ENCODE data around the gene FAM53B. TPM values are rescaled to one million over a fixed set of nuclear protein-coding genes. Genes with fewer than 3 reads are reported as not detected.
A peak's percentile ranks its signal among the peaks of the same experiment; 100 is the strongest.

FAM53B gene
- polyA plus RNA-seq, 6 donors from 2014 or later: 19.6 to 141 (median 31.5) TPM

GRCh38 chr10:124643330-124644009, 100.7 kb downstream of the FAM53B start:
- ATAC-seq (ENCODE audit: low read depth in 2 of 2): no peak
- H3K27ac Mint-ChIP-seq: peak overlapping the region; percentile 74 to 99 (median 97)
- H3K36me3 Mint-ChIP-seq: no peaks in the 10 kb centered on the region
- DNase-seq: no peak
- H3K4me3 Mint-ChIP-seq: peak overlapping the region; percentile 15 to 86 (median 72)
- H3K27me3 Mint-ChIP-seq: no peaks in the 10 kb centered on the region
- no peaks in the 10 kb centered on the region for H3K9me3 Mint-ChIP-seq
- peaks cover 74 to 100% (median 98%) of the 10 kb centered on the region in 3 donors for H3K4me1 Mint-ChIP-seq

- Mint-ChIP-seq H3K27me3 (no peaks in the 10 kb centered on the region), H3K9me3 (no peaks in the 10 kb centered on the region), H3K27ac (peak overlapping the region; percentile 97 to 99 (median 99)), H3K4me1 (peaks cover 74 to 100% (median 98%) of the 10 kb centered on the region in 3 donors), H3K4me3 (peak overlapping the region; percentile 53 to 86 (median 83)), H3K36me3 (no peaks in the 10 kb centered on the region)
- no peak for DNase-seq
- no peak for ATAC-seq (ENCODE audit: low read depth in 2 of 2)
Observed at GRCh38 chr10:124642088-124642710, 102.0 kb downstream of the FAM53B start.

- Mint-ChIP-seq H3K36me3 (no peaks in the 10 kb centered on the region), H3K9me3 (no peaks in the 10 kb centered on the region), H3K27me3 (no peaks in the 10 kb centered on the region), H3K4me1 (peaks cover 76 to 100% (median 98%) of the 10 kb centered on the region in 3 donors), H3K4me3 (peak overlapping the region; percentile 69 to 90 (median 84)), H3K27ac (peak overlapping the region; percentile 97 to 99 (median 99))
- DNase-seq (peak; percentile 69), ATAC-seq (ENCODE audit: low read depth in 2 of 2) (peak; percentile 74 to 75)
Observed at GRCh38 chr10:124641282-124642087, 102.7 kb downstream of the FAM53B start.

- peaks cover 0 to 5% of the 10 kb centered on the region in 2 donors for H3K36me3 Mint-ChIP-seq
- peak; percentile 37 to 51 for ATAC-seq (ENCODE audit: low read depth in 2 of 2)
- peak overlapping the region; percentile 97 to 99 (median 99) for H3K27ac Mint-ChIP-seq
- H3K4me3 Mint-ChIP-seq: peak overlapping the region; percentile 69 to 90 (median 84)
- peak; percentile 52 for DNase-seq
- H3K4me1 Mint-ChIP-seq: peaks cover 76 to 100% (median 97%) of the 10 kb centered on the region in 3 donors
- H3K27me3 Mint-ChIP-seq: no peaks in the 10 kb centered on the region
- H3K9me3 Mint-ChIP-seq: no peaks in the 10 kb centered on the region
Observed at GRCh38 chr10:124640538-124641231, 103.5 kb downstream of the FAM53B start.

GRCh38 chr10:124640056-124640455, 104.1 kb downstream of the FAM53B start:
- H3K27ac Mint-ChIP-seq: peak overlapping the region; percentile 96 to 99 (median 98)
- H3K4me1 Mint-ChIP-seq: peaks cover 75 to 99% (median 98%) of the 10 kb centered on the region in 3 donors
- no peak for DNase-seq
- no peaks in the 10 kb centered on the region for H3K27me3 Mint-ChIP-seq
- H3K9me3 Mint-ChIP-seq: no peaks in the 10 kb centered on the region
- H3K4me3 Mint-ChIP-seq: peak overlapping the region in 7 of 8 donors; percentile 69 to 90 (median 83)
- no peak for ATAC-seq (ENCODE audit: low read depth in 2 of 2)
- H3K36me3 Mint-ChIP-seq: peaks cover 0 to 10% of the 10 kb centered on the region in 2 donors

GRCh38 chr10:124639646-124640045, 104.5 kb downstream of the FAM53B start:
- DNase-seq: no peak
- peak overlapping the region; percentile 4 to 84 (median 71) for H3K4me3 Mint-ChIP-seq
- peaks cover 0 to 12% of the 10 kb centered on the region in 2 donors for H3K36me3 Mint-ChIP-seq
- ATAC-seq (ENCODE audit: low read depth in 2 of 2): no peak
- H3K4me1 Mint-ChIP-seq: peaks cover 75 to 98% (median 97%) of the 10 kb centered on the region in 3 donors
- H3K27ac Mint-ChIP-seq: peak overlapping the region; percentile 96 to 99 (median 97)
- no peaks in the 10 kb centered on the region for H3K27me3 Mint-ChIP-seq
- peaks cover 0 to under 1% (median 0%) of the 10 kb centered on the region in 7 donors for H3K9me3 Mint-ChIP-seq

GRCh38 chr10:124639206-124639605, 105.0 kb downstream of the FAM53B start:
- H3K9me3 Mint-ChIP-seq: peaks cover 0 to 2% (median 0%) of the 10 kb centered on the region in 7 donors
- DNase-seq (no peak), ATAC-seq (ENCODE audit: low read depth in 2 of 2) (no peak)
- H3K4me1 Mint-ChIP-seq: peaks cover 75 to 98% (median 96%) of the 10 kb centered on the region in 3 donors
- peak overlapping the region in 7 of 8 donors; percentile 9 to 92 (median 52) for H3K4me3 Mint-ChIP-seq
- H3K36me3 Mint-ChIP-seq: peaks cover 0 to 16% of the 10 kb centered on the region in 2 donors
- no peaks in the 10 kb centered on the region for H3K27me3 Mint-ChIP-seq
- H3K27ac Mint-ChIP-seq: peak overlapping the region; percentile 96 to 99 (median 98)

- DNase-seq (no peak), ATAC-seq (ENCODE audit: low read depth in 2 of 2) (no peak)
- Mint-ChIP-seq H3K9me3 (peaks cover 0 to 6% (median 2%) of the 10 kb centered on the region in 7 donors), H3K27ac (peak overlapping the region; percentile 97 to 99 (median 98)), H3K36me3 (peaks cover 0 to 27% of the 10 kb centered on the region in 2 donors), H3K4me3 (peak overlapping the region; percentile 48 to 92 (median 79)), H3K4me1 (peaks cover 69 to 98% (median 94%) of the 10 kb centered on the region in 3 donors), H3K27me3 (no peaks in the 10 kb centered on the region)
Observed at GRCh38 chr10:124637746-124638145, 106.4 kb downstream of the FAM53B start.

GRCh38 chr10:124637091-124637700, 107.0 kb downstream of the FAM53B start:
- no peak for ATAC-seq (ENCODE audit: low read depth in 2 of 2)
- no peak for DNase-seq
- no peaks in the 10 kb centered on the region for H3K27me3 Mint-ChIP-seq
- H3K4me3 Mint-ChIP-seq: peak overlapping the region; percentile 57 to 92 (median 82)
- H3K4me1 Mint-ChIP-seq: peaks cover 70 to 98% (median 94%) of the 10 kb centered on the region in 3 donors
- peak overlapping the region; percentile 97 to 99 (median 98) for H3K27ac Mint-ChIP-seq
- peaks cover 0 to 6% (median 2%) of the 10 kb centered on the region in 7 donors for H3K9me3 Mint-ChIP-seq
- H3K36me3 Mint-ChIP-seq: peaks cover 0 to 27% of the 10 kb centered on the region in 2 donors

- ATAC-seq (ENCODE audit: low read depth in 2 of 2) (peak; percentile 40 to 47), DNase-seq (peak; percentile 57)
- Mint-ChIP-seq H3K27me3 (no peaks in the 10 kb centered on the region), H3K27ac (peak overlapping the region; percentile 63 to 99 (median 97)), H3K9me3 (peaks cover 0 to 8% (median 2%) of the 10 kb centered on the region in 7 donors), H3K4me3 (peak overlapping the region; percentile 57 to 92 (median 82)), H3K36me3 (peaks cover 0 to 27% of the 10 kb centered on the region in 2 donors), H3K4me1 (peaks cover 66 to 98% (median 94%) of the 10 kb centered on the region in 3 donors)
Observed at GRCh38 chr10:124636271-124636995, 107.7 kb downstream of the FAM53B start.

- ATAC-seq (ENCODE audit: low read depth in 2 of 2): no peak
- no peaks in the 10 kb centered on the region for H3K27me3 Mint-ChIP-seq
- H3K9me3 Mint-ChIP-seq: peaks cover 0 to 8% (median 2%) of the 10 kb centered on the region in 7 donors
- H3K4me1 Mint-ChIP-seq: peaks cover 68 to 98% (median 91%) of the 10 kb centered on the region in 3 donors
- H3K4me3 Mint-ChIP-seq: peak overlapping the region in 7 of 8 donors; percentile 13 to 70 (median 37)
- H3K27ac Mint-ChIP-seq: peak overlapping the region; percentile 51 to 97 (median 90)
- peaks cover 0 to 27% of the 10 kb centered on the region in 2 donors for H3K36me3 Mint-ChIP-seq
- no peak for DNase-seq
Observed at GRCh38 chr10:124632566-124632965, 111.6 kb downstream of the FAM53B start.

All from naive B cell (primary cell).